ENCODE measurements around the gene PIGO. TPM values are rescaled to one million over a fixed set of nuclear protein-coding genes. Genes with fewer than 3 reads are reported as not detected.

PIGO gene
- total and polyA plus RNA-seq, 2 of the 4 experiments (the other 2 are of a cell fraction) = 9.3 to 18.2 TPM

- Histone ChIP-seq H3K9ac (ENCODE audit: low read depth, low read length) (peak overlapping the region; percentile 85), H3K4me1 (ENCODE audit: control insufficient read depth, insufficient read depth, low read length) (peaks cover 5% of the 10 kb centered on the region; the same call in 1 of the 2 replicates), H3K9me1 (ENCODE audit: insufficient read depth, low read length) (peaks cover 10% of the 10 kb centered on the region), H3K4me3 (ENCODE audit: insufficient read depth, low read depth, low read length) (peak overlapping the region; percentile 78), H2AFZ (replicated peaks; ENCODE audit: low read length, poor library complexity) (peak overlapping the region; percentile 94), H3K18ac (ENCODE audit: low read depth, low read length) (no peak overlapping the region), H2BK5ac (ENCODE audit: low read depth, low read length, poor library complexity, severe bottlenecking) (no peak overlapping the region), H4K8ac (ENCODE audit: low read depth in 2 of 2, low read length in 2 of 2) (peak overlapping the region; percentile 20 to 61; a peak in 1 of 4 replicates), H3K27ac (ENCODE audit: insufficient read depth, low read length) (peak overlapping the region; percentile 60), H2BK15ac (ENCODE audit: low read depth, low read length) (no peak overlapping the region), H4K91ac (ENCODE audit: insufficient read depth, low read depth, low read length) (peak overlapping the region; percentile 54), H4K20me1 (ENCODE audit: insufficient read depth, low read length) (no peaks in the 10 kb centered on the region), H3K14ac (replicated peaks; ENCODE audit: low read depth, low read length) (peak overlapping the region; percentile 83; the same call in 1 of the 2 replicates), H4K5ac (ENCODE audit: low read depth, low read length) (no peak overlapping the region), H2AK9ac (replicated peaks; ENCODE audit: low read depth, low read length, poor library complexity) (peak overlapping the region; percentile 4), H2AK5ac (ENCODE audit: low read depth, low read length) (peak overlapping the region; percentile 70; the same call in 1 of the 2 replicates), H3K27me3 (ENCODE audit: control insufficient read depth, insufficient read depth, low read length) (no peaks in the 10 kb centered on the region), H2BK120ac (ENCODE audit: low read depth, low read length) (no peak overlapping the region), H3K4me2 (ENCODE audit: low read depth, low read length) (peak overlapping the region; percentile 98), H3K79me1 (ENCODE audit: low read depth in 1 of 2, low read length in 2 of 2) (peaks cover 14 to 39% of the 10 kb centered on the region in 2 experiments; a peak in 3 of 4 replicates), H3K56ac (ENCODE audit: extremely low read depth, insufficient read depth, low read length) (peak overlapping the region; percentile 76; the same call in 1 of the 2 replicates), H2BK20ac (ENCODE audit: low read depth, low read length) (no peak overlapping the region), H3K23ac (ENCODE audit: low read depth, low read length) (peak overlapping the region; percentile 89), H3K9me3 (ENCODE audit: control insufficient read depth, insufficient read depth, low read length) (no peaks in the 10 kb centered on the region), H3K36me3 (ENCODE audit: control insufficient read depth, insufficient read depth, low read length) (no peaks in the 10 kb centered on the region; the same call in 1 of the 2 replicates), H3K4ac (ENCODE audit: low read depth, low read length) (peak overlapping the region; percentile 81)
- no peak for ATAC-seq (ENCODE audit: low read depth)
- DNase-seq = no peak
- no TSS peak for BruUV-seq (replicated peaks)
- dilution Hi-C loops (cut with HindIII; ENCODE audit: low sequenced_read_pairs, unreplicated experiment) (no loop called here), in situ Hi-C loops (cut with MboI; ENCODE audit: low sequenced_read_pairs) (no loop called here), intact Hi-C loops (cut with micrococcal nuclease) (loop anchor here (10.0 kb wide), 1 partner anchor 314 kb away; no protein-coding TSS in a partner anchor)
- CTCF ChIA-PET = no interaction called here
- no peak for TF ChIP-seq USF2 (IDR thresholded peaks at IDR 0.05; ENCODE audit: low read depth, low read length)
- no peak for TF ChIP-seq MAZ (IDR thresholded peaks at IDR 0.05; ENCODE audit: borderline replicate concordance, low read depth, low read length)
- TF ChIP-seq NFE2L2 (IDR thresholded peaks at IDR 0.05; ENCODE audit: low read depth, low read length) = no peak
- TF ChIP-seq CHD1 (IDR thresholded peaks at IDR 0.05; ENCODE audit: low read depth, low read length) = no peak
- no peak for TF ChIP-seq BHLHE40 (IDR thresholded peaks at IDR 0.05; ENCODE audit: low read depth, low read length)
- TF ChIP-seq SMC3 (IDR thresholded peaks at IDR 0.05; ENCODE audit: low read depth, low read length) = no peak
- TF ChIP-seq RCOR1 (IDR thresholded peaks at IDR 0.05; ENCODE audit: insufficient replicate concordance, low read length) = no peak
- TF ChIP-seq MXI1 (IDR thresholded peaks at IDR 0.05; ENCODE audit: borderline replicate concordance, low read depth, low read length) = no peak
- TF ChIP-seq RFX5 (IDR thresholded peaks at IDR 0.05; ENCODE audit: low read depth, low read length) = no peak
- no peak for TF ChIP-seq ELK1 (IDR thresholded peaks at IDR 0.05; ENCODE audit: borderline replicate concordance, low read depth, low read length)
- POLR2A ChIA-PET (ENCODE audit: unreplicated experiment) = interaction anchor here (0.8 to 1.5 kb wide), 4 partner anchors 8 to 35 kb away, joined by 3 to 16 read pairs (median 4); partner anchors contain the start of gene STOML2
- WGBS, 2 experiments (ENCODE audit: extremely low coverage in 2 of 2, insufficient read length in 1 of 2) = 4% methylated on average over 4 of the region's 10 CpGs; no CpG with 5 or more reads in 1 of the 2 experiments
These were observed 17.4 kb downstream of the PIGO start for GRCh38 chr9:35079041-35079425.
